ENCODE results near the gene HAGHL.
"Not testable (repeated sequence)": the region's sequence is repeated elsewhere in the genome, so short reads cannot be mapped to it uniquely, and the experiment has no call there.

The HAGHL gene

DNA sequence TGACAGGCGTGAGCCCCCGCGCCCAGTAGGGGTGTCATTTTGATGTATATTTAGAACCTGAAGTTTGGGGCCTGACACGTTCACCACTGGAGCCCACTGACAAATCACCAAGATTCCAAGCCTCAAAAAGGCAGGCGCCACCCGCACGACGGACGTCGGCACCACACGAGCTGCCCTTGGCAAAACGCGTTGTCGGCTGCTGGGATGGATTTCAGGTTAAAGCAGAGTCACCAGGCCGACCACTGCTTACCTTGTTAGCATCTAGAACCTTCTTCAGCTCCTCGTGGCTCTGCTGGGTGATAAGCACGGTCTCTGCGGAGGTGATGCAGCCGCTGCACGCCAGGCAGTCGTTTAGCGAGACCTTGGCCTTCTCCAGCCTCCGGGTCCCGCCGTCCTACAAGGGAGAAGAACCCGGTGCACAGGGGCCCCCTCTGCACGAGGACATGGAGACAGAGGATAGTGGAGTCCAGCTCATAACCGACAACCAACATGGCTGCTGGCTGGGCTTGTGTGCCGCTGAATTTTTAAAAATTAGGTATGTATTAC lies 10.1 kb downstream of the HAGHL start:
- no peak for FAIRE-seq

DNA sequence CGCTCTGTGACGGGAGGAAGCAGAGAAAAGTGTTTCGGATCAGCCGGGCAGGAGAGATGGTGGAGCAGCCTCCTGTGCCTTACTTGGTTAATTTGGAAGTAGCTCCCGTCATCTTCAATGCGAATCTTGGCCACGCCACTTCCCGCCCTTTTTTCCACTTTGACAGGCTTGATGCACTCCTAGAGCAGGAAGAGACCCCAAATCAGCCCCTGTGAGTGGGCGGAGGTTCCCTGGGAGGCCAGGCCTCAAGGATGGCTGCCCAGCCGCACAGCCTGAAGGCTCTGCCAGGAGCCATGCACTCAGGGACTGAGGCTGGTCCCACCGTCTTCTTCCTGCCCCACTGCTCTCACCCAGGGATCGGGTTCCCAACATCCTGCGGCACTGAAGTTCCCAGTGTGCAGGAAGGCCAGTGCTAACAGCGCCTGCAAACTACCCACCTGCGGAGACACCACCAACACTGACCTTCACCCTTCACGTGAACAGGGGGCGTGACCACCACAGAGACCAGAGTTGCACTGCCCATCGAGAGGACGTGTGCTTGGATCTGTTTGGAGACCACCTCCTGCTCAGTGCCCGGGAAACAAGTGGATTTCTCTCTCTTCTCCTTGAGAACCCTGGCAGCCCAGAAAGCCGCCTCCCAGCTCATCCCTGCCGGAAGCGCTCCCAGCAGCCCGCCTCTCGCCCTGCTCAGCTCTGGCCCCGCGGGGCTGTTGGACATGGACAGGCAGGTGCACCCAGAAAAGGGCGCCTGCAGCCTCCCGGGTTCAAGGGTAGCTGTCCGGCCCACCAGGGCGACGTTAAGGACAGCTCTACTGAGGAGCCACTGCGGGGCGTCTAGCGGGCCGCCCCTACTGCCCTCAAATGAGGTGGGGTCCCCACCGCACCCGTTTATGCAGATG lies 12.9 kb downstream of the HAGHL start:
- FAIRE-seq: no peak

DNA sequence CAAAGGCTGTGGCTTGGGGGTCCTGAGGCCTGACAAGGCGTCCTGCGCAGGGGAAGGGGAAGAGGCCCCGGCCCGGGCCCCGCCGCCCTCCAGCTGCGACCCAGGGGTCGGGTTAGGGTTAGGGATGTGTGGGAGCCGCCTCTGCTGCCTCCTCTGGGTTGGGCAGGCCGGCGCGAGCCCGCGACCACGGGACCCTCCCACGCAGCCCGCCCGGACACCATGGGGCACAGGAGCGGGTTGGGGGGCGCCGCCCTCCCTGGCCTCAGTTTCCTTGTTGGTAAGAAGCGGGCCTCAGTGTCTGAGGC lies 13.5 kb downstream of the HAGHL start:
- no peak for FAIRE-seq

- no peak for FAIRE-seq
Observed at GRCh38 chr16:740764-741505, 14.0 kb downstream of the HAGHL start, which contains the start of gene CIAO3. TSS of gene CIAO3 (minus strand) at chr16:740997. CDS start at chr16:740985, 12 bp downstream.

- no peak for FAIRE-seq
Observed at GRCh38 chr16:741986-742629, 15.2 kb downstream of the HAGHL start.

- not testable (repeated sequence) for FAIRE-seq
Observed at GRCh38 chr16:742894-743293, 16.0 kb downstream of the HAGHL start.

DNA sequence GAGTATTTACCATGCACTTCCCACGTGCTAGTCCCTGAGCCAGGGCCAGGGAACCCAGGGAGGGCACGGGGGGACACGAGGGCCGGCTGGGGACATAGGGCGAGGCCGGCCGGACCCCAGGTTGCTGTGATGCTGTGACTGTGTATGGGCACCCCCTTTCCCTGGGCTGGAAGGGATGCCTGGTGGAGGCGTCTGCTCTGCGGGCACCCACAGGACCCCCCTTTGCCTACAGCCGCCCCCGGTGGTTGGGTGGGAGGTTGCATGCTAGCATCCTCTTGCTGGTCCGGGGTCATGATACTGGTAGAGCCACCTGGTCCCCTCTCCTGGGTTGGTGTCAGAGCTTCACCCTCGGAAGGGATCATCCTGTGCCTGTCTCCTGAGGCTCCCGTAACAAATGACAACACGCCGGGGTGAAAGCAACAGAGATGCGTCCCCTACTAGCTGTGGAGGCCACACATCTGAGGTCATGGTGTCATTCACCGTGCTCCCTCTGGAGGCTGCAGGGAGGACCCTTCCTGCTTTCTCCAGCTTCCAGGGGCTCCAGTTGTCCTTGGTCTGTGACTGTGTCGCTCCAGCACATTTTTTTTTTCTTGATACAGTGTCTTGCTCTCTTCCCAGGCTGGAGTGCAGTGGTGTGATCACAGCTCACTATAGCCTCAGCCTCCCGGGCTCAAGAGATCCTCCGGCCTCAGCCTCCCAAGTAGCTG lies 17.0 kb downstream of the HAGHL start:
- FAIRE-seq: no peak

DNA sequence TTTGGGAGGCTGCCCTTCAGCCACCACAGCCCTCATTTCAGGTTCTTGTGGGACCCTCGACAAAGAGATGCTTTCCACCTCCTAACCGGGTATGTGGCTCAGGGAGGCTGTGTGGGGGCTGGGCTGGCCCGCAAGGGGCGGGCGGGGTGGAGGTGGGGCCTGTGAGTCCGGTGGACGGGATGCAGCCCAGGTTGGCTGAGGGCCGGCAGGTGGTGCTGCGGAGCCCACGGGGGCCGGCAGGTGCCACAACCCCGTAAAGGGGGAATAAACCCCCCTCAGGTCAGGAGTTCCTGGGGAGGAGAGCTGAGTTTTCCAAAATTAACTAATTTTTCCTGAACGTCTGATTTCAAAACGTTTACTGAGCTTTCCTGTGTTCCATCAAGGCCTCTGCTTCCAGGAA lies 18.8 kb downstream of the HAGHL start:
- FAIRE-seq: no peak

GRCh38 chr16:746637-747036 lies 19.7 kb downstream of the HAGHL start:
- FAIRE-seq: no peak

- no peak for FAIRE-seq
Observed at GRCh38 chr16:747978-748746, 21.3 kb downstream of the HAGHL start.

GRCh38 chr16:749010-749409 lies 22.1 kb downstream of the HAGHL start:
- no peak for FAIRE-seq

DNA sequence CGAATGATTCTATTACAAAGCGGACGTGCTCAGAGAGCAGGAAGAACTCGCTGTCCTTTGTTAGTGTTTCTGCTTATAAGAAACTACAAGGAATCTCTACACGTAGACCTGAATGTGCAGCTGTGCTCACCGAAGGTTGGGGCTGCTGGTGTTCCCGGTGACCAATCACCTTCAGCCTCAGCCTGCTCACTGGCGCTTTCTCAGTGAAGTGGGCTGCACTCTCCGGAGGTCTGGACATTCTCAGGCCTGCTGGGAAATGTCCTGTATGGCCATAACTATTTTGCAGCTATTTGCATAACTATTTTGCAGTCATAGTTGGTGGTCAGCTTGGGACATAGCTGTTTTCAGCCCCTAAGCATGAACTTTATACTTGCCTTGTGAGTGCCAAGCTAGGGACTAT lies 23.6 kb downstream of the HAGHL start:
- no peak for FAIRE-seq

DNA sequence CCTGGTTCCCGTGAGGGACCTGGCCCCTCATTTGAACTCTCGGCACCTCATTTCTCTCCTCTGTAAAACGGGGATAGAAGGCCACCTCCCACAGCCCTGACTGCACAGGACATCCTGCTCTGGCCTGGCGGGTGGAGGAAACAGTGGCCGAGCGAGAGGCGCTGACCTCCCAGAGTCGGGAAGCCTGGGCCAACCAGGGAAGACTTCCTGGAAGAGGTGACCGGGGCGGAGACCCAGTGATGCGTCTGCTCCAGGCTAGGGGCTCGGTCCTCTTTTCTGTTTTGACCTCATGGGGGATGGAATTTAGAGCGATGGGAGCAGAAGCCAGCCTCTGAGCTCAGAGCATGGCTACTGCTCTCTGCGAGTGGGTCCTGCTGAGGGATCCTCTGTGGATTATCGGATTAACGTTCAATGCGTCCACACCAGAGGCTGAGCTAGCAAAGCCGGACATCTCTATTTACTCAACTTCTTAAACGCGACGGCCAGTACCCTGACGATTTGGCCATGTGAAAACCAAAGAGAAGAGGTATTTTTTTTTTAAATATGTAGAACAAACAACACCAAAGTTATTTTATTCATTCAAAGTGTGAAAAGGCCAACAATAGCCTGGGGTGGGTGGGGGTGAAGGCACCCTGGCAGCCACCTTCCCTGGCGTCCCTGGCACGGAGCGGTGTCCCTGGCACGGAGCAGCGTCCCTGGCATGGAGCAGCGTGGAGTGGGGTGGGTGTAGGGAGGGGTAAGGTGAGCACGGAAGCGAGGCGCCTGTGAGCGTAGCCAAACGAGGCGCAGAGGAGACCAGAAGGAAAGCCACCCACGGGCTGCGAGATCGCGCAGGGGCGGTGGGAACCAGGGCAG lies 24.5 kb downstream of the HAGHL start:
- FAIRE-seq: no peak

GRCh38 chr16:752007-752312 lies 25.1 kb downstream of the HAGHL start:
- FAIRE-seq: no peak

- FAIRE-seq: not testable (repeated sequence)
Observed at GRCh38 chr16:754121-754607, 27.3 kb downstream of the HAGHL start.

- no peak for FAIRE-seq
Observed at GRCh38 chr16:754656-755055, 27.8 kb downstream of the HAGHL start.

GRCh38 chr16:756428-756827 lies 29.5 kb downstream of the HAGHL start:
- no peak for FAIRE-seq

GRCh38 chr16:759110-759910 lies 32.4 kb downstream of the HAGHL start:
- no peak for FAIRE-seq

DNA sequence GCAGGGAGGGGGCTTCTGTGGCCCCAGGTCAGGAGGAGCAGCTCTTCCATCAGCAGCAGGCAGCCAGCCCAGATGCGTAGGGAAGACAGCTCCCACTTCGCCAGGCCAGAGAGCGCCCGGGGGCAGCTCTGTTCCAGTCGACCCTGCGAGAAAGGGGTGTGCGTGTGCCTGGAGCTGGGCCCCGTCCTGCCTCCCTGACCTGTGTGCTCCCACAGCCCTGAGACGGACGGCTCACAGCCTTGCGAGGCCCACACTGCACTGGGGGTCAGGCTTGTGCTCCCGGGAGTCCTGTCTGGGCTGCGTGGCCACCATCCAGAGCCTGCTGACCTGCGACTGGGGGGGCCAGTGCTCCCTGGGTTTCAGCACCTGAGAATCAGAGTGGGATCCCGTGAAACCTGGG lies 33.2 kb downstream of the HAGHL start:
- FAIRE-seq: no peak
